HCT116 (cell line): ENCODE results near the gene ATP8A2.

Source experiments
- EZH2 ChIP-seq: fragments of 200-600 bp; sonication (generic); IDR thresholded peaks from 2 replicates; pipeline ENCODE4 v1.6.1; 2017; ENCODE audit warnings: antibody characterized with exemption, mixed run types
- JUND ChIP-seq: IDR thresholded peaks from 2 replicates; pipeline ENCODE4 v1.6.1; 2012
- POLR2A ChIP-seq: IDR thresholded peaks from 2 replicates; pipeline ENCODE4 v1.7.0; 2011; ENCODE audit warnings: borderline replicate concordance; ENCODE audit not compliant: insufficient read depth, insufficient read length; ENCODE audit errors: extremely low read depth
- POLR2AphosphoS5 ChIP-seq: IDR thresholded peaks from 2 replicates; pipeline ENCODE4 v1.6.1; 2011; ENCODE audit warnings: mild to moderate bottlenecking, low read depth, low read length, moderate library complexity
- RAD21 ChIP-seq: IDR thresholded peaks from 2 replicates; pipeline ENCODE4 v1.6.1; 2012; ENCODE audit warnings: low read depth, mild to moderate bottlenecking
- TF ChIP-seq, protein P1 (sequence below), 3 experiments: fragments of 200-600 bp in 1 of 3; sonication (generic) in 1 of 3; IDR thresholded peaks in 2 of 3; conservative IDR thresholded peaks in 1 of 3; 2 replicates each; pipeline ENCODE4 v1.5.1; 2012 to 2017; ENCODE audit warnings: low read depth in 2 of 3, low read length in 2 of 3, antibody characterized with exemption in 1 of 3, borderline replicate concordance in 1 of 3, control low read depth in 1 of 3, mild to moderate bottlenecking in 1 of 3, mixed read lengths in 1 of 3, mixed run types in 1 of 3, moderate library complexity in 1 of 3; ENCODE audit not compliant: insufficient read depth in 1 of 3
- TF ChIP-seq, protein P2 (sequence below): IDR thresholded peaks from 2 replicates; pipeline ENCODE4 v1.6.1; 2012

DNA sequence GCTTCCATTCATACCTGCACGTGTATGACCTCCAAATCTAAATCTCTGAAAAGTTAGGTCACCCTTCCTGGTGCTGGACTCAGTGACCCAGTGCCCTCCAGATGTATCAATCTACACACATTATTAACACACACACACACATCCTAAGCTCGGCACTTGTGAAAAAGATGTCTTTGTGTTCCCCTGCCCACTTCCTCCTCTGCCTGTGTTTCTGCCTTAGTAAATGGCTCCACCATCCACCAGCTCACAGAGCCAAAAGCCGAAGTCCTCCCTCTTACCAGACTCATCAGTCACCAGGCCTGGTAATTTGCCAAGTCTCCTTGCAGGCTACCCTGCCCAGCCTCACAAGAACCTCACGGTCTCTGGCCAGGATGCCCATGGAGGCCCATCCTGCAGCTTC is 548.5 kb downstream of the ATP8A2 start:
- TF ChIP-seq, protein P1, sequence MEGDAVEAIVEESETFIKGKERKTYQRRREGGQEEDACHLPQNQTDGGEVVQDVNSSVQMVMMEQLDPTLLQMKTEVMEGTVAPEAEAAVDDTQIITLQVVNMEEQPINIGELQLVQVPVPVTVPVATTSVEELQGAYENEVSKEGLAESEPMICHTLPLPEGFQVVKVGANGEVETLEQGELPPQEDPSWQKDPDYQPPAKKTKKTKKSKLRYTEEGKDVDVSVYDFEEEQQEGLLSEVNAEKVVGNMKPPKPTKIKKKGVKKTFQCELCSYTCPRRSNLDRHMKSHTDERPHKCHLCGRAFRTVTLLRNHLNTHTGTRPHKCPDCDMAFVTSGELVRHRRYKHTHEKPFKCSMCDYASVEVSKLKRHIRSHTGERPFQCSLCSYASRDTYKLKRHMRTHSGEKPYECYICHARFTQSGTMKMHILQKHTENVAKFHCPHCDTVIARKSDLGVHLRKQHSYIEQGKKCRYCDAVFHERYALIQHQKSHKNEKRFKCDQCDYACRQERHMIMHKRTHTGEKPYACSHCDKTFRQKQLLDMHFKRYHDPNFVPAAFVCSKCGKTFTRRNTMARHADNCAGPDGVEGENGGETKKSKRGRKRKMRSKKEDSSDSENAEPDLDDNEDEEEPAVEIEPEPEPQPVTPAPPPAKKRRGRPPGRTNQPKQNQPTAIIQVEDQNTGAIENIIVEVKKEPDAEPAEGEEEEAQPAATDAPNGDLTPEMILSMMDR (IDR thresholded peaks at IDR 0.05 in 2 of 3, conservative IDR thresholded peaks at IDR 0.05 in 1 of 3; ENCODE audit: borderline replicate concordance in 1 of 3, insufficient read depth in 1 of 3, low read depth in 2 of 3, low read length in 2 of 3): no peak
- no peak for TF ChIP-seq POLR2A
- TF ChIP-seq JUND: no peak
- TF ChIP-seq, protein P2, sequence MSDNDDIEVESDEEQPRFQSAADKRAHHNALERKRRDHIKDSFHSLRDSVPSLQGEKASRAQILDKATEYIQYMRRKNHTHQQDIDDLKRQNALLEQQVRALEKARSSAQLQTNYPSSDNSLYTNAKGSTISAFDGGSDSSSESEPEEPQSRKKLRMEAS: no peak
- TF ChIP-seq EZH2: no peak
- no peak for TF ChIP-seq POLR2AphosphoS5
- TF ChIP-seq RAD21: no peak
